H1 (cell line): ENCODE measurements around the gene WDR74. TPM values are rescaled to one million over a fixed set of nuclear protein-coding genes. Genes with fewer than 3 reads are reported as not detected.

Experiments
- BRCA1 ChIP-seq: IDR thresholded peaks from 2 replicates; pipeline ENCODE4 v1.6.1; 2012; ENCODE audit warnings: low read depth, low read length, improper control_type of control experiment
- CBX8 ChIP-seq: fragments of 300-800, 300-1000 bp; sonication (generic); IDR thresholded peaks from 2 replicates; pipeline ENCODE4 v1.7.1; 2016; ENCODE audit warnings: low read depth, low read length, borderline replicate concordance
- CHD2 ChIP-seq: IDR thresholded peaks from 2 replicates; pipeline ENCODE4 v1.6.1; 2012; ENCODE audit warnings: low read length, improper control_type of control experiment
- GABPA ChIP-seq: IDR thresholded peaks from 2 replicates; pipeline ENCODE4 v1.6.1; 2011; ENCODE audit warnings: mild to moderate bottlenecking, low read length, moderate library complexity, borderline replicate concordance; ENCODE audit not compliant: insufficient read depth
- POU5F1 ChIP-seq: IDR thresholded peaks from 2 replicates; pipeline ENCODE4 v1.6.1; 2011; ENCODE audit warnings: low read depth, mild to moderate bottlenecking, low read length, moderate library complexity
- RBBP5 ChIP-seq: IDR thresholded peaks from 2 replicates; pipeline ENCODE4 v1.7.1; 2012; ENCODE audit warnings: low read depth, mild to moderate bottlenecking, inconsistent platforms, low read length, moderate library complexity, borderline replicate concordance
- polyA plus RNA-seq, 7 experiments: library from polyadenylated mRNA; depleted of rRNA in 3 of 7; stranded (reverse) in 5 of 7; unstranded in 2 of 7; fragments of >200 nt in 5 of 7; fragments of 200-250 nt in 2 of 7; gene quantifications; 1 replicate in 5 of 7; 2 replicates in 1 of 7; 4 replicates in 1 of 7; pipeline versions ENCODE4 v1.2.1 to v1.2.3, GENCODE V29; 2011 to 2013; ENCODE audit warnings: missing spikeins in 2 of 7, mixed read lengths in 2 of 7
- total RNA-seq: library from RNA; stranded (reverse); fragmentation: NEBNext Ultra II Directional; extraction: Animal tissue kit (Norgen Biotek cat#: 25700); gene quantifications from 2 replicates; pipeline ENCODE4 v1.2.1, GENCODE V29; 2021
- TF ChIP-seq, protein P1 (sequence below): IDR thresholded peaks from 2 replicates; pipeline ENCODE4 v1.6.1; 2011; ENCODE audit warnings: low read depth, mild to moderate bottlenecking, low read length; ENCODE audit not compliant: insufficient read depth

Gene WDR74
- total and polyA plus RNA-seq, 2 of the 8 experiments (the other 6 are each of a cell fraction or from before 2014, with no cell fraction given): 93.6 to 97.0 TPM

DNA sequence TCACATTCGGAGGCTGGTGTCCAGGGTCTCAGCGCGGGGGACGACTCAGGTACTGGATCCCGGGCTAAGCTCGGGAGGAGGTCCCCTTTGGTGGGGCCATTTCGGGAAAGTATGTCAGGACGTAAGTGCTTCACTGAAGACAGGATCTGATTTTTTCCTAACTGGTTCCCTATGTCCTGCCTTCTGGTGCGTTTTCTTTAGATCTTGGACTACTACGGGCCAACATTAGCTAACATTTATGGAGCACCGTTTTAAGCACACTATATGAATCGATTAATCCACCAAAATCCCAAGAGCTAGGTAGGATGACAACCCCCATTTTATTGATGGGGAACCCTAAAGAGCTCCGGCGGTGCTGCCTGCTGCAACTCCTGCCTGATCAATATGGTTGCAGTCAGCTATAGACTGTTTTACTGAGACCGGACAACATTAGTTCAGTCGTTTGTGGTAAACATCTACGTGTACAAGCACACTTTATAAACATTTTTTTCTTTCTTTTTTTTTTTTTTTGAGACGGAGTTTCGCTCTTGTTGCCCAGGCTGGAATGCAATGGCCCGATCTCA is 17.0 kb upstream of the WDR74 start (continued):
- TF ChIP-seq POU5F1 (no peak), RBBP5 (no peak), BRCA1 (no peak), CHD2 (no peak), CBX8 (no peak), GABPA (no peak)
- TF ChIP-seq, protein P1, sequence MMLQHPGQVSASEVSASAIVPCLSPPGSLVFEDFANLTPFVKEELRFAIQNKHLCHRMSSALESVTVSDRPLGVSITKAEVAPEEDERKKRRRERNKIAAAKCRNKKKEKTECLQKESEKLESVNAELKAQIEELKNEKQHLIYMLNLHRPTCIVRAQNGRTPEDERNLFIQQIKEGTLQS: no peak
- TF ChIP-seq, all 59 proteins: peak for 0
